ENCODE data around the gene ZNF678. TPM values are rescaled to one million over a fixed set of nuclear protein-coding genes. Genes with fewer than 3 reads are reported as not detected.

ZNF678 gene
- total and polyA plus RNA-seq, 2 of the 4 experiments (the other 2 are of a cell fraction), result 1.3 to 4.8 TPM

DNA sequence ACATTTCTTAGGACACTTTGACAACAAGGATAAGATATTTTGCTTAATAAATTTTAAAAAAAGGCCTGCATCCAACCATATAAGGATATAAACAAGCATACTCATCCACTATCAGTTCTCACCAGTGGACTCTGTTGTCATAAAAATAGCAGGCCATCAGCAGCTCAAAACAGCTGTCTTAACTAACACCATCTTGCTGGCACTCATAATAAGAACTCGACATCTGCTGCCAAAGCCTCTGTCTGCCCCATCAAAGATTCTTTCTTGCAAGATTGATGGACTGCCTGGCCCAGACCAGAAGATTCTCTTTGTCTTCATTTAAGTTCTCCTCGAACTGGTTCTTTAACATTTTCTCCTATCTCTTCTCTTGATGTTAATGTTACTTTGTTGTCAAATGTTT, 161.7 kb downstream of the ZNF678 start:
- Histone ChIP-seq H4K5ac (ENCODE audit: low read depth, low read length) (no peak overlapping the region), H3K14ac (replicated peaks; ENCODE audit: low read depth, low read length) (no peak overlapping the region), H3K36me3 (ENCODE audit: control insufficient read depth, insufficient read depth, low read length) (no peaks in the 10 kb centered on the region), H2AK9ac (replicated peaks; ENCODE audit: low read depth, low read length, poor library complexity) (no peak overlapping the region), H3K27ac (ENCODE audit: insufficient read depth, low read length) (no peak overlapping the region), H2BK120ac (ENCODE audit: low read depth, low read length) (no peak overlapping the region), H3K18ac (ENCODE audit: low read depth, low read length) (no peak overlapping the region), H2BK20ac (ENCODE audit: low read depth, low read length) (no peak overlapping the region), H3K4ac (ENCODE audit: low read depth, low read length) (no peak overlapping the region), H3K9ac (ENCODE audit: low read depth, low read length) (no peak overlapping the region), H2AFZ (replicated peaks; ENCODE audit: low read length, poor library complexity) (no peak overlapping the region), H3K9me1 (ENCODE audit: insufficient read depth, low read length) (no peaks in the 10 kb centered on the region; the same call in 1 of the 2 replicates), H3K9me3 (ENCODE audit: control insufficient read depth, insufficient read depth, low read length) (peaks cover 9% of the 10 kb centered on the region), H3K27me3 (ENCODE audit: control insufficient read depth, insufficient read depth, low read length) (no peaks in the 10 kb centered on the region), H4K8ac (ENCODE audit: low read depth in 2 of 2, low read length in 2 of 2) (no peak overlapping the region), H3K56ac (ENCODE audit: extremely low read depth, insufficient read depth, low read length) (no peak overlapping the region), H3K4me2 (ENCODE audit: low read depth, low read length) (no peak overlapping the region), H2BK5ac (ENCODE audit: low read depth, low read length, poor library complexity, severe bottlenecking) (no peak overlapping the region), H3K4me1 (ENCODE audit: control insufficient read depth, insufficient read depth, low read length) (no peaks in the 10 kb centered on the region; the same call in 1 of the 2 replicates), H2AK5ac (ENCODE audit: low read depth, low read length) (no peak overlapping the region), H3K4me3 (ENCODE audit: insufficient read depth, low read depth, low read length) (no peak overlapping the region), H2BK15ac (ENCODE audit: low read depth, low read length) (no peak overlapping the region), H3K23ac (ENCODE audit: low read depth, low read length) (no peak overlapping the region), H3K79me1 (ENCODE audit: low read depth in 1 of 2, low read length in 2 of 2) (peaks cover 0 to 4% of the 10 kb centered on the region in 2 experiments; a peak in 1 of 4 replicates), H4K91ac (ENCODE audit: insufficient read depth, low read depth, low read length) (no peak overlapping the region), H4K20me1 (ENCODE audit: insufficient read depth, low read length) (peaks cover 10% of the 10 kb centered on the region; the same call in 1 of the 2 replicates)
- intact Hi-C loops (cut with micrococcal nuclease), result loop anchor here (5.0 kb wide), 1 partner anchor 163 kb away; the partner anchor contains the start of gene ZNF678
- DNase-seq (no peak), ATAC-seq (ENCODE audit: low read depth) (no peak)
- WGBS, 2 experiments (ENCODE audit: extremely low coverage in 2 of 2, insufficient read length in 1 of 2), result no CpG with 5 or more reads among the region's 2 CpGs
- POLR2A ChIA-PET (ENCODE audit: unreplicated experiment), result no interaction called here
- no TSS peak for BruUV-seq (replicated peaks)
- dilution Hi-C loops (cut with HindIII; ENCODE audit: low sequenced_read_pairs, unreplicated experiment), result no loop called here
- CTCF ChIA-PET, result no interaction called here
- TF ChIP-seq NFE2L2 (IDR thresholded peaks at IDR 0.05; ENCODE audit: low read depth, low read length) (no peak), CEBPB (IDR thresholded peaks at IDR 0.05; ENCODE audit: low read depth, low read length) (no peak), RCOR1 (IDR thresholded peaks at IDR 0.05; ENCODE audit: insufficient replicate concordance, low read length) (no peak), BHLHE40 (IDR thresholded peaks at IDR 0.05; ENCODE audit: low read depth, low read length) (no peak), MXI1 (IDR thresholded peaks at IDR 0.05; ENCODE audit: borderline replicate concordance, low read depth, low read length) (no peak), CTCF (conservative IDR thresholded peaks at IDR 0.05; ENCODE audit: low read depth, low read length) (no peak)
- TF ChIP-seq, protein P1, sequence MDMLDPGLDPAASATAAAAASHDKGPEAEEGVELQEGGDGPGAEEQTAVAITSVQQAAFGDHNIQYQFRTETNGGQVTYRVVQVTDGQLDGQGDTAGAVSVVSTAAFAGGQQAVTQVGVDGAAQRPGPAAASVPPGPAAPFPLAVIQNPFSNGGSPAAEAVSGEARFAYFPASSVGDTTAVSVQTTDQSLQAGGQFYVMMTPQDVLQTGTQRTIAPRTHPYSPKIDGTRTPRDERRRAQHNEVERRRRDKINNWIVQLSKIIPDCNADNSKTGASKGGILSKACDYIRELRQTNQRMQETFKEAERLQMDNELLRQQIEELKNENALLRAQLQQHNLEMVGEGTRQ (IDR thresholded peaks at IDR 0.05; ENCODE audit: low read depth, low read length), result no peak
- in situ Hi-C loops (cut with MboI; ENCODE audit: low sequenced_read_pairs), result no loop called here
